Panc1 (cell line): ENCODE results near the gene KTN1. TPM values are rescaled to one million over a fixed set of nuclear protein-coding genes. Genes with fewer than 3 reads are reported as not detected.

Experiments used
- ATAC-seq: fragments of 200-7000 bp; cut with Tn5 transposase; 2 replicates; pipeline ENCODE4 v1.9.1; 2020; ENCODE audit warnings: mild to moderate bottlenecking, moderate library complexity
- BruUV-seq: library from RNA; stranded (reverse); fragments of 400-500 nt; replicated peaks from 2 replicates; lab custom pipeline; 2021; lab: Mats Ljungman, UMichigan
- CTCF ChIA-PET: fragments of 300-600 bp; sonication (Branson Sonifier 250); formaldehyde crosslinking; loops from one replicate; lab custom pipeline; 2022; ENCODE audit warnings: antibody characterized with exemption; lab: Charles Lee
- POLR2A ChIA-PET: fragments of 300-600 bp; sonication (Branson Sonifier 250); formaldehyde crosslinking; loops from one replicate; lab custom pipeline; 2022; ENCODE audit warnings: antibody characterized with exemption; lab: Charles Lee
- DNase-seq: peaks from one replicate; pipeline ENCODE4 v3.0.0-alpha.2; 2010; ENCODE audit warnings: low read depth, low spot score
- H3K27ac ChIP-seq: 2 replicates; pipeline ENCODE4 v1.5.1; 2011; ENCODE audit warnings: mild to moderate bottlenecking, low read length, inconsistent platforms
- H3K27me3 ChIP-seq: fragments of 200-500 bp; sonication (Bioruptor generic); 2 replicates; pipeline ENCODE4 v1.6.0; 2014; ENCODE audit warnings: low read length, inconsistent platforms; ENCODE audit not compliant: control insufficient read depth, insufficient read depth
- H3K36me3 ChIP-seq: fragments of 200-500 bp; sonication (Bioruptor generic); 2 replicates; pipeline ENCODE4 v1.5.1; 2014; ENCODE audit warnings: inconsistent platforms, mild to moderate bottlenecking, low read length, moderate library complexity; ENCODE audit not compliant: control insufficient read depth, insufficient read depth
- H3K4me1 ChIP-seq: 2 replicates; pipeline ENCODE4 v1.5.1; 2011; ENCODE audit warnings: inconsistent platforms, mild to moderate bottlenecking, low read length, moderate library complexity; ENCODE audit not compliant: control insufficient read depth, insufficient read depth
- H3K4me3 ChIP-seq, 2 experiments: 2 replicates each; pipeline ENCODE4 v1.5.1; 2011 to 2012; ENCODE audit warnings: low read depth in 2 of 2, low read length in 2 of 2, mild to moderate bottlenecking in 2 of 2, inconsistent platforms in 1 of 2, moderate library complexity in 1 of 2
- H3K9me3 ChIP-seq: fragments of 200-500 bp; sonication (Bioruptor generic); 2 replicates; pipeline ENCODE4 v1.5.1; 2014; ENCODE audit warnings: low read depth, mild to moderate bottlenecking, inconsistent platforms, low read length, moderate library complexity; ENCODE audit not compliant: control insufficient read depth, insufficient read depth
- POLR2AphosphoS5 ChIP-seq: IDR thresholded peaks from 2 replicates; pipeline ENCODE4 v1.6.1; 2012; ENCODE audit warnings: mild to moderate bottlenecking, low read depth, low read length, moderate library complexity
- SIN3A ChIP-seq: IDR thresholded peaks from 2 replicates; pipeline ENCODE4 v1.6.1; 2012; ENCODE audit warnings: low read depth, mild to moderate bottlenecking, low read length, moderate library complexity, borderline replicate concordance; ENCODE audit not compliant: insufficient read depth
- TCF7L2 ChIP-seq: IDR thresholded peaks from 2 replicates; pipeline ENCODE4 v1.6.1; 2011; ENCODE audit warnings: mild to moderate bottlenecking, low read depth, low read length, inconsistent platforms
- in situ Hi-C: cut with HindIII; loops from 2 replicates; pipeline ENCODE4 v1.10.0; 2016; ENCODE audit warnings: low sequenced_read_pairs, low pct_unique_long_range_greater_than_20kb
- intact Hi-C: fragments of 100-400 bp; cut with micrococcal nuclease; formaldehyde crosslinking; loops from one replicate; pipeline ENCODE4 v1.10.0; 2022; ENCODE audit not compliant: unreplicated experiment
- total RNA-seq: library from RNA; stranded (reverse); gene quantifications from one replicate; pipeline ENCODE4 v1.2.1, GENCODE V29; 2021; ENCODE audit not compliant: unreplicated experiment
- TF ChIP-seq, protein P1 (sequence below), 2 experiments: IDR thresholded peaks; 2 replicates each; pipeline ENCODE4 v1.6.1; 2011 to 2012; ENCODE audit warnings: low read depth in 2 of 2, control low read depth in 1 of 2, low read length in 1 of 2, mild to moderate bottlenecking in 1 of 2, moderate library complexity in 1 of 2; ENCODE audit not compliant: insufficient read depth in 1 of 2
- TF ChIP-seq, protein P2 (sequence below): fragments of 450-650 bp; IDR thresholded peaks from 2 replicates; pipeline ENCODE4 v1.5.1; 2017; ENCODE audit warnings: mild to moderate bottlenecking

Gene KTN1
- total RNA-seq, 1 experiment from 2014 or later = 310 TPM

DNA sequence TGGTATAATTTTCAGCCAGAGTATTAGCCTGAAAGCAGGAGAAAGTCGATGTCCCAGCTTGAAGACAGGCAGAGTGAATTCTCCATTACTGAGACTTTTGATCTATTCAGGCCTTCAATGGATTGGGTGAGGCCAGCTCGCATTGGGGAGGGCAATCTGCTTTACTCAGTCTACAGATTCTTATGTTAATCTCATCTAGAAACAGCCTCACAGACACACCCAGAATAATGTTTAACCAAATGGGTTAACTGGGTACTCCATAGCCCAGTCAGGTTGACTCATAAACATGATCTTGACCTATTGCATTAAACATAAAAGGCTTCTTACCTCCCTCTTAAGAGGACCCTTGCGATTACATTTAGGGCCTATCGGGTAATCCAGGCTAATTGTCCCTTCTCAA lies 118.0 kb downstream of the KTN1 start:
- in situ Hi-C loops = no loop called here
- DNase-seq (no peak), ATAC-seq (no peak)
- ChIA-PET POLR2A (no interaction called here), CTCF (no interaction called here)
- no peaks in the 10 kb centered on the region for H3K4me1 ChIP-seq
- no peak overlapping the region for H3K27ac ChIP-seq
- intact Hi-C loops = no loop called here
- H3K27me3 ChIP-seq = no peaks in the 10 kb centered on the region
- no peaks in the 10 kb centered on the region for H3K9me3 ChIP-seq
- no peak overlapping the region for H3K4me3 ChIP-seq
- TF ChIP-seq, protein P1, sequence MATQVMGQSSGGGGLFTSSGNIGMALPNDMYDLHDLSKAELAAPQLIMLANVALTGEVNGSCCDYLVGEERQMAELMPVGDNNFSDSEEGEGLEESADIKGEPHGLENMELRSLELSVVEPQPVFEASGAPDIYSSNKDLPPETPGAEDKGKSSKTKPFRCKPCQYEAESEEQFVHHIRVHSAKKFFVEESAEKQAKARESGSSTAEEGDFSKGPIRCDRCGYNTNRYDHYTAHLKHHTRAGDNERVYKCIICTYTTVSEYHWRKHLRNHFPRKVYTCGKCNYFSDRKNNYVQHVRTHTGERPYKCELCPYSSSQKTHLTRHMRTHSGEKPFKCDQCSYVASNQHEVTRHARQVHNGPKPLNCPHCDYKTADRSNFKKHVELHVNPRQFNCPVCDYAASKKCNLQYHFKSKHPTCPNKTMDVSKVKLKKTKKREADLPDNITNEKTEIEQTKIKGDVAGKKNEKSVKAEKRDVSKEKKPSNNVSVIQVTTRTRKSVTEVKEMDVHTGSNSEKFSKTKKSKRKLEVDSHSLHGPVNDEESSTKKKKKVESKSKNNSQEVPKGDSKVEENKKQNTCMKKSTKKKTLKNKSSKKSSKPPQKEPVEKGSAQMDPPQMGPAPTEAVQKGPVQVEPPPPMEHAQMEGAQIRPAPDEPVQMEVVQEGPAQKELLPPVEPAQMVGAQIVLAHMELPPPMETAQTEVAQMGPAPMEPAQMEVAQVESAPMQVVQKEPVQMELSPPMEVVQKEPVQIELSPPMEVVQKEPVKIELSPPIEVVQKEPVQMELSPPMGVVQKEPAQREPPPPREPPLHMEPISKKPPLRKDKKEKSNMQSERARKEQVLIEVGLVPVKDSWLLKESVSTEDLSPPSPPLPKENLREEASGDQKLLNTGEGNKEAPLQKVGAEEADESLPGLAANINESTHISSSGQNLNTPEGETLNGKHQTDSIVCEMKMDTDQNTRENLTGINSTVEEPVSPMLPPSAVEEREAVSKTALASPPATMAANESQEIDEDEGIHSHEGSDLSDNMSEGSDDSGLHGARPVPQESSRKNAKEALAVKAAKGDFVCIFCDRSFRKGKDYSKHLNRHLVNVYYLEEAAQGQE (IDR thresholded peaks at IDR 0.05; ENCODE audit: insufficient read depth in 1 of 2, low read depth in 2 of 2, low read length in 1 of 2) = no peak
- TF ChIP-seq, protein P2, sequence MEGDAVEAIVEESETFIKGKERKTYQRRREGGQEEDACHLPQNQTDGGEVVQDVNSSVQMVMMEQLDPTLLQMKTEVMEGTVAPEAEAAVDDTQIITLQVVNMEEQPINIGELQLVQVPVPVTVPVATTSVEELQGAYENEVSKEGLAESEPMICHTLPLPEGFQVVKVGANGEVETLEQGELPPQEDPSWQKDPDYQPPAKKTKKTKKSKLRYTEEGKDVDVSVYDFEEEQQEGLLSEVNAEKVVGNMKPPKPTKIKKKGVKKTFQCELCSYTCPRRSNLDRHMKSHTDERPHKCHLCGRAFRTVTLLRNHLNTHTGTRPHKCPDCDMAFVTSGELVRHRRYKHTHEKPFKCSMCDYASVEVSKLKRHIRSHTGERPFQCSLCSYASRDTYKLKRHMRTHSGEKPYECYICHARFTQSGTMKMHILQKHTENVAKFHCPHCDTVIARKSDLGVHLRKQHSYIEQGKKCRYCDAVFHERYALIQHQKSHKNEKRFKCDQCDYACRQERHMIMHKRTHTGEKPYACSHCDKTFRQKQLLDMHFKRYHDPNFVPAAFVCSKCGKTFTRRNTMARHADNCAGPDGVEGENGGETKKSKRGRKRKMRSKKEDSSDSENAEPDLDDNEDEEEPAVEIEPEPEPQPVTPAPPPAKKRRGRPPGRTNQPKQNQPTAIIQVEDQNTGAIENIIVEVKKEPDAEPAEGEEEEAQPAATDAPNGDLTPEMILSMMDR = no peak
- TF ChIP-seq TCF7L2 = no peak
- TF ChIP-seq POLR2AphosphoS5 = no peak
- no peak for TF ChIP-seq SIN3A
- BruUV-seq = no TSS peak
- H3K36me3 ChIP-seq = no peaks in the 10 kb centered on the region

DNA sequence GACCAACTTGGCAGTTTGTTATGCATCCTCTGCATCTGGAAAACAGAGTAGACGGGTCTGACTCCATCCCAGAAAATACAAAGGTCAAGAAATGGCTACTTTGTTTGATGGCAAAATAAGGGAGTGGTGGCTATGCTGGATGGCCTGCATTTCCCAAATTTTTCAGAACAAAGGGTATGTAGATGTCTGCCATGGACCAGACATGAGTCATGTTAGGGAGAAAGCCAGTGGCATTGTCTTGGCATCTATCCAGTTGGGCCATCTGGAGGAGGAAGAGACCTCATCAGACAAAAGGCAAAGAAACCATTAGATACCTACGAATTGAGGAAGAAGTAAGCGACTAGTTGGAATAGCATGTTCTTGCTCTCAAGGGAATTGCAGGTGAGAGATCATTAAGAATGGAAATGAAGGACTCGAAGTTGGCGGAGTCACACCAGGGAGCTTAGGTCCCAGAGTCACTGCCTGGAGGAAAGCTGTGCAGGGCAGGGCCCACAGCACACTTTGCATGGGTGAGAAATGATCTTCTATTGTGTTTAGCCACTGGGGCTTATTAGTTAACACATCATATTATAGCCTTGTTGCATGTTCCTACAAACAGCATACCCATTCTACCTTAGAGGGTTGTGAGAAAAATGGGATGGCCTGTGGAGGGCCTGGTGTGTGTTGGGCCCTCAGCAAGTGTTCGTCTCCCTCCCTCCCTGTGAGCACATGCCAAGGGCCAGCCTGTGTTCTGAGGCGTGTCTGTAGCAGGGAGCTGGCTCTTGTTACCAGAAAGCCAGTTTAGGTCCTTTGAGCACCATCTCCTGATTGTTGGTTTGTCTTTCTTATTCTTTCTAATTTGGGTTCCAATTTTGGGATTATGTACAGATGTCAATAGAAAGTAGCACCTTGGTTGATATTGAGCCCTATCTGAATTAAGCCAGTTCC lies 119.4 kb downstream of the KTN1 start:
- H3K27me3 ChIP-seq = no peaks in the 10 kb centered on the region
- DNase-seq = no peak
- no peaks in the 10 kb centered on the region for H3K9me3 ChIP-seq
- H3K27ac ChIP-seq = no peak overlapping the region
- H3K4me1 ChIP-seq = no peaks in the 10 kb centered on the region
- no peak for ATAC-seq
- TF ChIP-seq, protein P1 (IDR thresholded peaks at IDR 0.05; ENCODE audit: insufficient read depth in 1 of 2, low read depth in 2 of 2, low read length in 1 of 2) = no peak
- intact Hi-C loops = no loop called here
- BruUV-seq = no TSS peak
- no peaks in the 10 kb centered on the region for H3K36me3 ChIP-seq
- H3K4me3 ChIP-seq = no peak overlapping the region
- in situ Hi-C loops = no loop called here
- CTCF ChIA-PET = no interaction called here
- POLR2A ChIA-PET = no interaction called here
